GM10248 (cell line): Measurements from ENCODE around the gene CTXND1.

Experiments used
- CTCF ChIA-PET: fragments of 300-600 bp; sonication (Branson Sonifier 250); formaldehyde crosslinking; extraction: SDS; loops from one replicate; lab custom pipeline; 2021; ENCODE audit warnings: antibody characterized with exemption; lab: Yijun Ruan, JAX
- POLR2A ChIA-PET: fragments of 350-650 bp; sonication (Branson Sonifier 250); formaldehyde crosslinking; extraction: SDS; loops from one replicate; lab custom pipeline; 2020; ENCODE audit warnings: antibody characterized with exemption; lab: Yijun Ruan, JAX
- DNase-seq: peaks from one replicate; pipeline ENCODE4 v3.0.0; 2012; ENCODE audit errors: extremely low spot score
- CTCF ChIP-seq: IDR thresholded peaks from 2 replicates; pipeline ENCODE4 v1.5.1; 2012; ENCODE audit warnings: mild to moderate bottlenecking, low read depth; ENCODE audit errors: extremely low read depth, missing control alignments, control extremely low read depth

CTXND1 gene

GRCh38 chr15:80265021-80265420, 13.0 kb upstream of the CTXND1 start:
- DNase-seq = no peak
- no peak for TF ChIP-seq CTCF
- ChIA-PET POLR2A (no interaction called here), CTCF (no interaction called here)

GRCh38 chr15:80264031-80264430, 12.0 kb upstream of the CTXND1 start:
- no peak for TF ChIP-seq CTCF
- POLR2A ChIA-PET = no interaction called here
- DNase-seq = no peak
- CTCF ChIA-PET = no interaction called here

GRCh38 chr15:80260551-80260950, 8.5 kb upstream of the CTXND1 start:
- no peak for DNase-seq
- POLR2A ChIA-PET = no interaction called here
- CTCF ChIA-PET = no interaction called here
- no peak for TF ChIP-seq CTCF

GRCh38 chr15:80259942-80260510, 8.0 kb upstream of the CTXND1 start:
- no peak for DNase-seq
- no peak for TF ChIP-seq CTCF
- ChIA-PET CTCF (no interaction called here), POLR2A (no interaction called here)

GRCh38 chr15:80251428-80252120, 439 bp downstream of the CTXND1 start:
- POLR2A ChIA-PET = no interaction called here
- no peak for DNase-seq
- no peak for TF ChIP-seq CTCF
- CTCF ChIA-PET = no interaction called here

GRCh38 chr15:80250614-80251427, 1.2 kb downstream of the CTXND1 start:
- CTCF ChIA-PET = no interaction called here
- POLR2A ChIA-PET = no interaction called here
- no peak for DNase-seq

More at GRCh38 chr15:80250614-80251427, 1.2 kb downstream of the CTXND1 start:
- TF ChIP-seq CTCF = no peak
